Fibroblast of peridontal ligament (primary cell): ENCODE data around the gene ZNHIT2.
"Not testable (repeated sequence)": the region's sequence is repeated elsewhere in the genome, so short reads cannot be mapped to it uniquely, and the experiment has no call there.

ENCODE experiments used
- DNase-seq: peaks from one replicate; pipeline ENCODE4 v3.0.0-alpha.2; 2010; ENCODE audit errors: extremely low read depth

Gene ZNHIT2

DNA sequence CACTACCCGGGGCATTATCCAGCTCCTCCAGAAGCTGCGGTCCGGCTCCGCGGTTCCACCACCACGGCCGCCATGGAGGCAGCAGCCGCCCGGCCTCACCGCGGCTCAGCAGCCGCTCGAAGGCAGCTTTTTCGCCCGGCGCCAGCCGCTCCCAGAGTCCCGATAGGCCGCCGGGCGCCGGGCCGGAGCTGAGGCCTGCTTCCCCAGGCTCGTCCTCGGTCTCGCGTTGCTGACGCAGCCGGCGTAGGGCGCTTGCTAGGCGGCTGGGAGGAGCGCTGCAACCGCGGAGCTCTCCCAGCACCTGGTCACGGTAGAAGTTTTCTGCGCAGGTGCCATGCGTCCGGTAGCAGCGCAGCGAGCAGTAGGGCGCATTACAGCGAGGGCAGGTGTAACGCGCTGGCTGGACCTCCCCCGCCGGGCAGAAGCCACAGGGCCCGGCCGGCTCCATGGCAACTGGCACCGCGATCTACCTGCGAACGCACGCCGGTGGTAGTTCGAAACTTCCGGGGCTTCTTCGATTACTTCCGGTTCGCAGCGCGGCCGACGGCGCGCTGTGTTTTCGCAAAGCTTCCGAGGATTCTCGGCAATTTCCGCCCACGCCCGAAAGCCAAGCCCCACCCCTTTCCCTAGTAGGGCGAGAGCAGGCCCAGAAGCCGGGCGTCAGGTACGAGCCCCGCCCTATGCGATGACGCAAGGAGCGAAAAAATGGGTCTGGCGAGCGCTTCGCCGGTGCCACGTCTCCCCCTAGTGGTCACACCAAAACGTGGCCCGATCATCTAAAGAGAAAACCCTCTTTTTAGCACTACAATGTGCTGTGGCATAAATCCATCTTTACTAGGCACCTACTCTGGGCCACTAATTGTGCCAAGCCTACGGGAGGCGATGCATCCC, at the start of gene ZNHIT2:
Gene ZNHIT2 (minus strand): TSS at position 496 of the 891 bp plus-strand sequence. CDS start 48 bp downstream, at position 448.
- peak; percentile 98 for DNase-seq

DNA sequence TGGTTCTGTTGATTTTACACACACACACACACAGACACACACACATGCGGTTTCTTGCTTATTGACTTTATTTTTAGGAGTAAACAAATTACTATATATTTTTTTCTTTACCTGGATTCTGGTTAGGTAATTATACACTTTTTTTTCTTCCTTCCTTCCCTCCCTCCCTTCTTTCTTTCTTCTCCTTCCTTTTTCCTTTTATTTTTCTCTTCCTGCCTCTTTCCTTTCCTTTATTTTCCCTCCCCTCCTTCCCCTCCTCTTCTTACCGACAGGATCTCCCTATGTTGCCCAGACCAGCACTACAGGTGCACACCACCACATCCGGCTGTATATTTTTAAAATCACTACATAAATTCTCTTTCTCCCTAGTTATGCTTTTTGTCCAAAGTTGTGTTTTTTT, 49.4 kb upstream of the ZNHIT2 start:
- no peak for DNase-seq

DNA sequence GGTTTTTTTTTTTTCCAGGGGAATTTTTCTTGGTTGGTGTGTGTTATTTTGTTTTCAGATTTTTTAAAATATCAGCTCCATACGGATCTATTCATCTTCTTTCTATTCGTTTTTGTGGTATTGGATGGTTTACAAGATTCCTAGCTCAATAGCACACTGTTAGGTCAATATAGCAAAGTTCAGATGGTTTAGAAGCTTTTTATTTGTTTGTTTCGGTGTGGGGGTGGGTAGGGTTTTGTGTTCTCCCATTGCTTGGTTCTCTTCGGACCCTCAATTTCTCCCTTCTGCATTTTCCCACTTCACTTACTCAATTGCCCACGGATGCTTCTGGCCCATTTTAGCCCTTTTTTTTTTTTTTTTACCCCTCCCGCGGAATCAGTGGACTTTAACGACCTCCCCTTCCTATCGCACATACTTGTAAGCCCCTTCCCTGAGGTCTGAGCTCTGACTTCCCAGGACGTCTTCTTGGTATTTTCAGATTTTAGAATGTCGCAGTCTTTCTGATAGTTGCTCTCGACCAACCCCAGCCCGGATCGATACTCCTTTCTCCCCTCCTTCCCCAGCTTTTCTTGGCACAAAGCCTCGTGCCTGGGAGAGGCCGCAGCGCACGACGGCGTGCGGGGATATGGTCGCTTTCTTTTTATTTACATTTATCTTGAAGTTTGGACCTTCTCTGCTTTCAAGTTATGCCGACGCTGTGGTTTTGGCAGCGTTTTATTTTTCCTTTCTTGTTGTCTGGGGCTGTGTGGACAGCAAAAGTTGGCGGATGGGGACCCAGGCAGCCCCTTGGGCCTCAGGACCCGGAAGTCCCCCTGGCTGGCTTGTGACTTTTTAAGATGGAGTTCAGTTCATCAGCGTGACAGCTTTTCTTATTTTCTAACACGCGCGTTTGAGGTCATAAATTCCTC, 48.2 kb upstream of the ZNHIT2 start:
- peak; percentile 54 for DNase-seq

DNA sequence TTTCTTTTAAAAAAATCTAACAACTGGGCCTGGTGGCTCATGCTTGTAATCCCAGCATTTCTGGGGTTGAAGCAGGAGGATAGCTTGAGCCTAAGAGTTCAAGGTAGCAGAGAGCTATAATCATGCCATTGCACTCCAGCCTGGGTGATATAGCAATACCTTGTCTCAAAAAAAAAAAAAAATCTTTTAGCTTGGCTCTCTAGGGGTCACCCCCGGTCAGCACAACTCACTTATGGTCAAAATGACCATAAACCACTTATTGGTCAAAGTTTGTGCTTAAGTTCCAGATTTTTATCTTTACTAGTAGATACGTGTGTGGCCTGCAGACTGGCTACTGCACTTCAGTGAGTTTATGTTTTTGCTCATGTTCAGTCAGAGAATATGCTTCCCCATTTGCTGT, 46.2 kb upstream of the ZNHIT2 start:
- DNase-seq, result no peak

DNA sequence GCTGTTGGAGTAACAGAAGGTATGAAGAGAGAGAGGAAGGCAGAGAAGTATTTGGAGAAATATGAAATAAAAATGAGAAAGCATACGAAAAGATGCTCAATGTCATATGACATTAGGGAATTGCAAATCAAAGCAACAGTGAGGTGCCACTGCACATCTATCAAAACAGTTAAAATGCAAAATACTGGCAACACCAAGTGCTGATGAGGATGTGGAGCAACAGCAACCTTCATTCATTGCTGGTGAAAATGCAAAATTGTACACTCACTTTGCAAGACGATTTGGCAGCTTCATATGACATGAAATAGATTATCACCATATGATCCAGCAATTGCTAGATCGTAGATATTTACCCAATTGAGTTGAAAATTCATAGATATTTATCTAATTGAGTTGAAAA, 43.1 kb upstream of the ZNHIT2 start:
- DNase-seq, result no peak

DNA sequence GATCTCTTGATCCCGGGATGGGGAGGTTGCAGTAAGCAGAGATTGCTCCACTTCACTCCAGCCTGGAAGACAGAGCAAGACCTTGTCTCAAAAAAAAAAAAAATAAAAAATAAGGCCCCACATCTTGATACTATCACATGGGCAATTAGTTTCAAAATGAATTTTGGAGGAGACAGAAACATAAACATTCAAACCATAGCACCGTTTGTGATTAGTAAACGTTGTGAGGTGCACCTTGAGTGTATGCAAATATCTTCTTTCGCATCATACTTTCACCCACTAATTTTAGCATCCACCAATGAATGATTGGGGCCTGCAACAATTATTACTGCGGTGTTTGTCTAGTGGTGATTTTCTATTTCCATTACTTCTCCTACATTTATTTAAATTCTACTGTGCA, 41.5 kb upstream of the ZNHIT2 start:
- DNase-seq, result no peak

DNA sequence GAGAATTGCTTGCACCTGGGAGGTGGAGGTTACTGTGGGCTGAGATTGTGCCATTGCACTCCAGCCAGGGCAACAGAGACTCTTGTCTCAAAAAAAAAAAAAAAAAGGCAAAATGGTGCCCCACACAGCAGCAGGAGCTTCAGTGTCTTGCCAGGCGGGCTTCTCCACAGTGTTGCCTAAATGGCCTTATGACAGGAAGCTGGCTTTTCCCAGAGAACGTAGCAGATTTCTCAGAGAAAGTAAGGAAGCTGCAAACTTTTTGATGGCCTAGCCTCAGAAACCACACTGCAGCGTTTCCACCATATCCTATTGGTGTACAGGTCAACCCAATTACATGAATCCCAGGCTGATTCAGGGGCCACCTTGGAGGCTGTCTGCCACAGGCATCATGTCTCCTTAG, 39.8 kb upstream of the ZNHIT2 start:
- DNase-seq, result no peak

DNA sequence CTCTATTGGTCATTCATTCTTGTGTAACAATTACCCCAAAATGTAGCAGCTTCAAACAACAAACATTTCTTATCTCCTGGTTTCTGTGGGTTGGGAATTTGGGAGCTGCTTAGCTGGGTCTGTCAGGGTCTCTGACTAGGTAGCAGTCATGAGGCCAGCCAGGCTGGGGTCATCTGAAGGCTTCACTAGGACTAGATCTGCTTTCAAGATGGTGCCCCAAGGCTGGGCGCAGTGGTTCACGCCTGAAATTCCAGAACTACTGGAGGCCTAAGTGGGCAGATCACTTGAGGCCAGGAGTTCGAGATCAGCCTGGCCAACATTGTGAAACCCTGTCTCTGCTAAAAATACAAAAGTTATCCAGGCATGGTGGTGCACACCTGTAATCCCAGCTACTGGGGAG, 39.4 kb upstream of the ZNHIT2 start:
- DNase-seq, result no peak

DNA sequence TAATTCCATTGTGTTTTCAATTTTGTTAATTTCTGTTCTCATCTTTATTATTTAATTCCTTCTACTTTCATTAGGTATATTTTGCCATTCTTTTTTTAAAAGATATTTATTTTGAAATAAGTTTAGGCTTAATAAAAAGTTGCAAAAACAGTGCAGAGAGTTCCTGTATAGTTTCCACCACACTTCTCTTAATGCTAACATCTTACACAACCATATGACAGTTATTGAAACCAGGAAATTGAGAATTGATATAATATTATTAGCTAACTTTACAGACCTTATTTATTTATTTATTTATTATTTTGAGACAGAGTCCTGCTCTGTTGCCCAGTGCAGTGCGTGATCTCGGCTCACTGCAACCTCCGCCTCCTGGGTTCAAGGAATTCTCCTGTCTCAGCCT, 38.8 kb upstream of the ZNHIT2 start:
- no peak for DNase-seq

DNA sequence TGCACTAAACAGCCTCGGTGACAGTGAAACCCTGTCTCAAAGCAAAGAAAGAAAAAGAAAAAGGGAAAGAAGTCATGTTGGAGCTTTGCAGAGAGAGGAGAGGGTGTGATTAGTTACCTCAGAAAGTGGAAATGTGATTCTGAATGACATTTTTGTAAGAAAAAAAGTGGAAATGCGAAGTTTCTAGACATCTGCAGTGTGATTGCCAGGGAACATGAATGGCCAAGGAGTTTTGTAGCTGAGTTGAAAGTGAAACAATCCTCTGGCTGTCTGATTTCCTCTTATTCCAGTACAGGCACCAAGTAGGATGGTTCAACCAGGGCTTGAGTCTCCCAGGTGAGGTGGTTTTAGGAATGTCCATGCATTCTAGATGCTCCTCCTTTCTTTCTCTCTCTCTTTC, 34.6 kb upstream of the ZNHIT2 start:
- peak; percentile 16 for DNase-seq

DNA sequence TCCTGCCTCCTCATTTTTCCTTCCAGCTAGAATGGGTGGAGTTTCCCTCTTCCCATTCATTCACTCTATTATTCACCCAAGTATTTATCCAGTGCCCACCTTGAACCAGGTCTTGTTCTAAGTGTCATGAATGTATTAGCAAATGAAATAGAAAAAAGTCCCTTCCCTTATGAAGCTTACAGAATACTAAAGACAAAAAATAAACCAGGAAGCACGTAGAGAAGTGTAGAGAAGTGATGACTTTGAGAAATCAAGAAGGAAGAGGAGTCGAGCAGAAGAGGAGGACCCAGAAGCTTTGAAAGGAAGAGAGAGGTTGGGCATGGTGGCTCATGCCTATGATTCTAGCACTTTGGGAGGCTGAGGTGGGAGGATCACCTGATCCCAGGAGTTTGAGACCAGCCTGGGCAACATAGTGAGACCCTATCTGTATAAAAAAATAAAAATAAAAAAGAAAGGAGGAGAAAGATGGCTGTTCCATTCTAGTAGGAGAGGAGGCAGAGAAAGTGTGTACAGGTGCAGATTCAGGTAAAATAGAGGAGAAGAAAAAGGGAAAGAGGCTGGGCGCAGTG, 33.9 kb upstream of the ZNHIT2 start:
- no peak for DNase-seq

DNA sequence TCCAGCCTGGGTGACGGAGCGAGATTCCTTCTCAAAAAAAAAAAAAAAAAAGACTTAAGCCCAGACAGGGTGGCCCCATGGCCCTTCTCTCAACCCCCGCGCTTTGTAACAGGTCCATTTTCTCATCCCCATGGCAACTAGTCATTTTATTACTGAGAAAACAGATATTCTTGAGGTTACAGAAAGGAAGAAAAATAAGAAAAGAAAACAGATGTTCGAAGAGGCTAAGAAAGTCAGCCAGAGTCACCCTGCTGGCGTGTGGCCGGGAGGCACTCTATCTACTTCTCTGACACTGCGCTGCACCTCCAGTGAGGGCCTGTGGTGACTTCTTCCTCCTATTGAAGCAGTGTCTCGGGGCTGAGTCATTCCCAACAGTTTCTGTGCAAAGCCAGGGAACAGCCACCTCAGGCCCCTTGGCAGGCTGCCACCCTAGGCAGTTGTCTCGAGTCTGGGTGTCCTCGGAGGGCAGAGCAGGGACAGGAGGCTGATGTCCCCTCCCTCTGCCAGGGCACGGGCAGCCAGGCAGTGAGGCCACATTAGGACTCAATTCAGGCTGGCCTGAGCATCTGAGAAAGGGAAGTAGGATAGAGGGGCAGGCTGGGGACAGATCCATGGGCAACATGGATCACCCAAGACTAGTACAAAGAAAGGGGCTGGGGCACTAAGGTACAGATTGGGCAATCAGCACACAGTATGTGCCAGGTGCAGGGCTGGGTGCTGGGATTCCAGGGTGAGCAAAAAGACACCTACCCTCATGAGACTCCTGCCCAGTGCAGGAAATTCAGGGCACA, 33.2 kb upstream of the ZNHIT2 start:
- peak; percentile 53 for DNase-seq

DNA sequence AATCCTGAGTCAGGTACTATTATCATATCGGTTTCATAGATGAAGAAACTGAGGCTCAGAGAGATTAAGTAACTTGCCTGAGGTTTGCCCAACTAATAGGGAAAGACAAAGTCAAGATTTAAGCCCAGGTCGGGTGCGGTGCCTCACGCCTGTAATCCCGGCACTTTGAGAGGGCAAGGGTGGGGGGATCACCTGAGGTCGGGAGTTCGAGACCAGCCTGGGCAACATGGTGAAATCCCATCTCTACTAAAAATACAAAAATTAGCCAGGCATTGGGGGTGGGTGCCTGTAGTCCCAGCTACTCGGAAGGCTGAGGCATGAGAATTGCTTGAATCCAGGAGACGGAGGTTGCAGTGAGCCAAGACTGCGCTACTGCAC, 32.6 kb upstream of the ZNHIT2 start:
- not testable (repeated sequence) for DNase-seq

DNA sequence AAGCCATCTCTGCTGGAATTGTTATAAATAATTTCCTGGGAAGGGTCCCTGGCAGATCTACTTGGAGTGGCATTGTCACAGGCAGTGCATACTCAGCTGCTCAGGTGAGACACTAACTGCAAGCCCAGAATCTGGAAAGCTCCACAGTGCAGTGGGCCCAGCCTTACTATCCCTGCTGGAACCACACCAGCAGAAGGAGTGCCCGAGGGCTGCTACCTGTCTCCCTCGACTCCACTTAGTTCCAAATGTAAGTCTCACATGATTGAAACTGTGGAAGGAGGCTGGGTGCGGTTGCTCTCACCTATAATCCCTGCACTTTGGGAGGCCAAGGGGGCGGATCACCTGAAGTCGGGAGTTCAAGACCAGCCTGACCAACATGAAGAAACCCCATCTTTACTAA, 31.2 kb upstream of the ZNHIT2 start:
- DNase-seq, result no peak

DNA sequence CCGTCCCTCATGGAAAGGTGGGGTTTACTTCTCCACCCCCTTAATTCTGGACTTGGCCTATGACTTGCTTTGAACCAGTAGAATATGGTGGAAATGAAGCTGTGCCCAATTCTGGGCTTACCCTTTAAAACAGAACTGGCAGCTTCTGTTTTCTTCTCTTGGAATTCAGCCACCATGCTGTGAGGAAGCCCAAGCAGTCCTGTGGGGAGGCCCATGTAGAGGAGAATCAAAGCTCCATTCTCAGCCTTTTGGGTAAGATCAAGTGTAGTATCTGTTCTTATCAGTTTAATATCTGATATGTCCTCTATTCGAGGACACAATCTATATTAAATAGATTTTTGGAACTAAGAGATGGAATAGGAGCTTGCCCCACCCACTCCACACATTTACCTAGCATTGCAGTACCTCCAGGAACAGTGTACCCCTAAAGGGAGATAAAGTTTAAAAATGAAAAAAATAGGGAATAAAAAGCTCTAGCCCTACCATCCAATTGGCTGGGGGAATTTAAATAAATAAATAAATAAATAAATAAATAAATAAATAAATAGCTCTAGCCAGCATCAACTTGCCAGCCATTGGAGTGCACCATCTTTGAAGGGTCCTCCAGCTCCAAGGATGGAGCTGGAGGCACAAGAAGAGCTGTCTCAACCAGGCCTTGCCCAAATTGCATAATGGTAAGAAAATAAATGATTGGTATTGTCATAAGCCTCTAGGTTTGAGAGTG, 30.0 kb upstream of the ZNHIT2 start:
- DNase-seq, result no peak

DNA sequence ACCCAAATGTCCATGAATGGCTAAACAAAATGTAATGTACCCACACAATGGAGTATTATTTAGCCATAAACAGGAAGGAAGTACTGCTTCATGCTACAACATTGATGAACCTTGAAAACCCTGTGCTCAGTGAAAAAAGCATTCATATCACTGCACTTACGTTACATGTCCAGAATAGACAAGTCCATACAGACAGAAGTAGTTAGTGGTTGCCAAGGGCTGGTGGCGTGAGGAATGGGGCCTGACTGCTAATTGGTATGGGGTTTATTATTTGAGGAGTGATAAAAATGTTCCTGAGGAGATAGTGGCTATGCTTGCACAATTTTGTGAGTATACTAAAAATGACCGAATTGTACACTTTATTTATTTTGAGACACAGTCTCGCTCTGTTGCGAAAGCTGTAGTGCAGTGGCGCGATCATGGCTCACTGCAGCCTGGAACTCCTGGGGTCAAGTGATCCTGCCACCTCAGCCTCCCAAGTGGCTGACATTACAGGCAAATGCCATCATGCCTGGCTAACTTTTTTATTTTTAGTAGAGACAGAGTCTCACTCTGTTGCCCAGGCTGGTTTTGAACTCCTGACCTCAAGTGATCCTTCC, 24.5 kb upstream of the ZNHIT2 start:
- DNase-seq, result no peak

DNA sequence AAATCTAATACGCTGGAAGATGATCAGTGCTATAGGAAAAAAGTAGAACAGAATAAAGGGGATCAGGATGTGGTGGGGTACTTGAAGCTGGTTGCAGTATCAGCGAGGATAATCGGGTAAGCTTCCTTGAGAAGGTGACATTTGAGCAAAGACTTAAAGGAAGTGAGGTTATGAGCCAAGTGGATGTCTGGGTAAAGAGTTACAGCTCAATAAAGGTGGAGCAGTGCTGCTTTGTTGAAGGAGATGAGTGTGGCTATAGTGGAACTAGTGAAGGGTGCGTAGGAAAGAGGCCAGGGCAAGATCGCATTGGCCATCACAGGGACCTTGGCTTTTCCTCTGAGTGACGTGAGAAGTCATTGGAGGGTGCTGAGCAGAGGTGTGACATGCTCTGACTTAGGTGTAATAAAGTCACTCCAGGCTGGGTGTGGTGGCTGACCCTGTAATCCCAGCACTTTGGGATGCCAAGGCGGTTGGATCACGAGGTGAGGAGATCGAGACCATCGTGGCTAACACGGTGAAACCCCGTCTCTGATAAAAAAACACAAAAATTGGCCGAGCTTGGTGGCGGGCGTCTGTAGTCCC, 19.1 kb upstream of the ZNHIT2 start:
- no peak for DNase-seq

DNA sequence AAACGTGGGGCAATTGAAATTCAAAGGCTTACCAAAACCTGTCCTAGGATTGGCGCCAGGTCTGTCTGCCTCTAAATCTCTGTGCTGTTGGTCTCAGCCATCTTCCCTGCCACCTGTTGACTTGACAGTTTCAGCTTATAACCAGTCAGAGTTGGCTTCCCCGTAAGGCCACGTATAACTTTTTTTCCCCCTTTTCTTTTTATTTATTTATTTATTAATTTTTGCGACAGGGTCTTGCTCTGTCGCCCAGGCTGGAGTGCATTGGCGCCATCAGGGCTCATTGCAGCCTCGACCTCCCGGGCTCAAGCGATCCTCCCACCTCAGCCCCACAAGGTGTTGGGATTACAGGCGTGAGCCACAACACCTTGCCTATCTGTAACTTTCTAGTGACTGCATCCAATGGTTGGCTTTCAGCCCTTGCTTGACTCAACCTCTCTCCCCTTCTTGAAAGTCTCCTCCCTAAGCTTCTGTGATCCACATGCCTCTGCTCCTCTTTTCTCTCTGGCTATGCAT, 18.2 kb upstream of the ZNHIT2 start:
- DNase-seq, result no peak

DNA sequence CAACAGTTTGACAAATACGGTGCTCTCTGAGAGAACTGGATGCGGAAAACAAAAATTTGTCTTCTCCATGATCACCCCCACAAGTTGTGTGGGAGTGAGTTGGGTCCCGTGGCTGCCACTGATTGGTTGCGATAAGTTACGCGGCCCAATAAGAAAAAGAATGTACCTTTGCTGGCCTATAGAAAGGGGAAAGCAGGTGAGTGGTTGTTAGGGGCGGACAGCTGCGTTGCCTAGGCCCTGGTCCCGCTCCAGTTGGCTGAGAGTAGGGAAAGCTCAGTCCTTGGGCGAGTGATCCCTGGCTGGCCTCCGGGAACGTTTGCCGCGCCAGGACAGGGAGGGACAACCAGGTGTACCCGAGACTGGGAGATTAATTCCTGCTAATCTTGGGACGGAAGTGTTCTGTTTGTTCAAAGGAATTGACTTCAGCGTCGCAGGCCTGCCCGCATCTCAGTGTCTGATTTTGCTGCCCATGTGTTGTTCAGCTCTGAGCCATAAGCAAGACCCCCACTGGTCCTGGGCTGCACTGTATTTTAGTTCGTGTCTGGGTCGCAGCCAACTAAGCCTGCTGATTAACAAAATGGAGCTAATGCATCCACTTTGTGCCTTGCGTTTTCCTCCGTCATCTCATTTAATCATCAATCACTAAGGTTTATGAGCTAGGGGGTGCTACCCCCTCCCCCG, 17.6 kb upstream of the ZNHIT2 start:
- DNase-seq, result peak; percentile 94
